Osteoblast (primary cell): Measurements from ENCODE around the gene WWOX. TPM values are rescaled to one million over a fixed set of nuclear protein-coding genes. Genes with fewer than 3 reads are reported as not detected.

Source experiments
- DNase-seq: peaks from one replicate; pipeline ENCODE4 v3.0.0; 2011; ENCODE audit warnings: low spot score, mixed read lengths; ENCODE audit not compliant: insufficient read length; ENCODE audit errors: missing footprints
- H2AFZ ChIP-seq: 2 replicates; pipeline ENCODE4 v1.6.0; 2011; ENCODE audit warnings: mild to moderate bottlenecking, low read length
- H3K27ac ChIP-seq: 2 replicates; pipeline ENCODE4 v1.5.1; 2011; ENCODE audit warnings: mild to moderate bottlenecking, low read depth, low read length, moderate library complexity
- H3K27me3 ChIP-seq: 2 replicates; pipeline ENCODE4 v1.6.0; 2012; ENCODE audit warnings: mild to moderate bottlenecking, control low read depth, inconsistent platforms, low read length, moderate library complexity; ENCODE audit not compliant: insufficient read depth
- H3K36me3 ChIP-seq: 2 replicates; pipeline ENCODE4 v1.5.1; 2011; ENCODE audit warnings: mild to moderate bottlenecking, low read length, control low read depth, moderate library complexity; ENCODE audit not compliant: insufficient read depth
- H3K4me1 ChIP-seq: 2 replicates; pipeline ENCODE4 v1.5.1; 2011; ENCODE audit warnings: mild to moderate bottlenecking, low read length, control low read depth, moderate library complexity; ENCODE audit not compliant: insufficient read depth
- H3K4me2 ChIP-seq: 2 replicates; pipeline ENCODE4 v1.6.0; 2011; ENCODE audit warnings: mild to moderate bottlenecking, low read length; ENCODE audit not compliant: insufficient read depth
- H3K4me3 ChIP-seq: fragments of 200-600 bp; sonication (generic); 3 replicates; pipeline ENCODE4 v1.5.1; 2012; ENCODE audit warnings: mild to moderate bottlenecking, low read length, inconsistent platforms; ENCODE audit not compliant: insufficient read depth
- H3K79me2 ChIP-seq: 2 replicates; pipeline ENCODE4 v1.6.0; 2012; ENCODE audit warnings: mild to moderate bottlenecking, low read length, control low read depth, inconsistent platforms; ENCODE audit not compliant: insufficient read depth
- H3K9me3 ChIP-seq: 2 replicates; pipeline ENCODE4 v1.5.1; 2011; ENCODE audit warnings: low read depth, low read length, control low read depth
- H4K20me1 ChIP-seq: 2 replicates; pipeline ENCODE4 v1.6.0; 2012; ENCODE audit warnings: mild to moderate bottlenecking, low read length, control low read depth; ENCODE audit not compliant: insufficient read depth
- CTCF ChIP-seq: IDR thresholded peaks from 2 replicates; pipeline ENCODE4 v1.5.1; 2011; ENCODE audit warnings: mild to moderate bottlenecking, low read depth, low read length, moderate library complexity; ENCODE audit errors: extremely low read depth
- total RNA-seq: library from RNA; depleted of rRNA; stranded (reverse); fragments of >200 nt; gene quantifications from 2 replicates; pipeline ENCODE4 v1.2.3, GENCODE V29; 2012

The WWOX gene
- total RNA-seq, 1 donor = 23.9 TPM

- no peaks in the 10 kb centered on the region for H3K4me1 ChIP-seq
- H3K36me3 ChIP-seq = no peaks in the 10 kb centered on the region
- DNase-seq = no peak
- TF ChIP-seq CTCF = no peak
- no peaks in the 10 kb centered on the region for H4K20me1 ChIP-seq
- peaks cover 6% of the 10 kb centered on the region for H3K9me3 ChIP-seq
- no peak overlapping the region for H3K4me2 ChIP-seq
- no peak overlapping the region for H2AFZ ChIP-seq
- no peaks in the 10 kb centered on the region for H3K27me3 ChIP-seq
- H3K79me2 ChIP-seq = no peaks in the 10 kb centered on the region
- no peak overlapping the region for H3K27ac ChIP-seq
- no peak overlapping the region for H3K4me3 ChIP-seq
Observed at GRCh38 chr16:79209308-79209707, 1109.9 kb downstream of the WWOX start.

GRCh38 chr16:79210607-79211006 lies 1111.2 kb downstream of the WWOX start:
- H3K9me3 ChIP-seq = peaks cover 3% of the 10 kb centered on the region
- H3K36me3 ChIP-seq = no peaks in the 10 kb centered on the region
- H3K4me2 ChIP-seq = no peak overlapping the region
- no peak for DNase-seq
- no peaks in the 10 kb centered on the region for H3K4me1 ChIP-seq
- no peak overlapping the region for H3K27ac ChIP-seq
- H3K4me3 ChIP-seq = no peak overlapping the region
- H4K20me1 ChIP-seq = no peaks in the 10 kb centered on the region
- no peak overlapping the region for H2AFZ ChIP-seq
- no peak for TF ChIP-seq CTCF
- no peaks in the 10 kb centered on the region for H3K27me3 ChIP-seq
- H3K79me2 ChIP-seq = no peaks in the 10 kb centered on the region

- TF ChIP-seq CTCF = no peak
- no peak overlapping the region for H3K4me3 ChIP-seq
- H3K4me1 ChIP-seq = no peaks in the 10 kb centered on the region
- no peaks in the 10 kb centered on the region for H4K20me1 ChIP-seq
- peaks cover 3% of the 10 kb centered on the region for H3K9me3 ChIP-seq
- H3K27me3 ChIP-seq = no peaks in the 10 kb centered on the region
- no peak overlapping the region for H2AFZ ChIP-seq
- no peak overlapping the region for H3K4me2 ChIP-seq
- H3K79me2 ChIP-seq = no peaks in the 10 kb centered on the region
- H3K36me3 ChIP-seq = no peaks in the 10 kb centered on the region
- no peak overlapping the region for H3K27ac ChIP-seq
- no peak for DNase-seq
Observed at GRCh38 chr16:79211586-79211985, 1112.1 kb downstream of the WWOX start.

DNA sequence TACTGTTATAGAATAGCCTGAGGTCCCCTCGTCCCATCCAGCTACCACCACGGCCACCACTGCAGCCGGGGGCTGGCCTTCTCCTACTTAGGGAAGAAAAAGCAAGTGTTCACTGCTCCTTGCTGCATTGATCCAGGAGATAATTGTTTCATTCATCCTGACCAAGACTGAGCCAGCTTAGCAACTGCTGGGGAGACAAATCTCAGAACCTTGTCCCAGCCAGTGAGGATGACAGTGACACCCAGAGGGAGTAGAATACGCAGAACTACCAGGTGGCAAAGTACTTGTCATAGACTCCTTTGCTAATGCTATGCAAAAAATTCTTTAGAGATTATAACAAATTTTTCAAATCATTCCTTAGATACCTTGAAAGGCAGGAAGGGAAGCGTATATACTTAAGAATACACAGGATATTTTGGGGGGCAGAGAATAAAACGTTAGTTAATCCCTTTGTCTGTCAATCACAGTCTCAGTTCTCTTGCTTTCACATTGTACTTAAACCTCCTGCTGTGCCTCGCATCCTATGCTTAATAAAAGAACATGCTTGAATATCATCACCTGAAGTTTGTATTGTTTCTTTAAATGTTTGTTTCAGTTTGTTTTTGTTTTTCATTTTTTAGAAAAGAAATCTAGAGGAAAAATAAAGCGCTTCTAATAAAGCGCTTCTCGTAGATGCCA lies 1112.8 kb downstream of the WWOX start:
- no peak overlapping the region for H2AFZ ChIP-seq
- no peaks in the 10 kb centered on the region for H3K79me2 ChIP-seq
- H3K27ac ChIP-seq = no peak overlapping the region
- H3K4me2 ChIP-seq = no peak overlapping the region
- no peaks in the 10 kb centered on the region for H4K20me1 ChIP-seq
- no peaks in the 10 kb centered on the region for H3K27me3 ChIP-seq
- no peaks in the 10 kb centered on the region for H3K4me1 ChIP-seq
- no peaks in the 10 kb centered on the region for H3K36me3 ChIP-seq
- no peak for TF ChIP-seq CTCF
- DNase-seq = no peak
- H3K4me3 ChIP-seq = no peak overlapping the region
- H3K9me3 ChIP-seq = no peaks in the 10 kb centered on the region
